Kidney tubule cell (primary cell): ENCODE measurements around the gene SEZ6L.

Experiments used
- DNase-seq: peaks from one replicate; pipeline ENCODE4 v3.0.0-alpha.2; 2018; ENCODE audit warnings: low spot score

SEZ6L gene

DNA sequence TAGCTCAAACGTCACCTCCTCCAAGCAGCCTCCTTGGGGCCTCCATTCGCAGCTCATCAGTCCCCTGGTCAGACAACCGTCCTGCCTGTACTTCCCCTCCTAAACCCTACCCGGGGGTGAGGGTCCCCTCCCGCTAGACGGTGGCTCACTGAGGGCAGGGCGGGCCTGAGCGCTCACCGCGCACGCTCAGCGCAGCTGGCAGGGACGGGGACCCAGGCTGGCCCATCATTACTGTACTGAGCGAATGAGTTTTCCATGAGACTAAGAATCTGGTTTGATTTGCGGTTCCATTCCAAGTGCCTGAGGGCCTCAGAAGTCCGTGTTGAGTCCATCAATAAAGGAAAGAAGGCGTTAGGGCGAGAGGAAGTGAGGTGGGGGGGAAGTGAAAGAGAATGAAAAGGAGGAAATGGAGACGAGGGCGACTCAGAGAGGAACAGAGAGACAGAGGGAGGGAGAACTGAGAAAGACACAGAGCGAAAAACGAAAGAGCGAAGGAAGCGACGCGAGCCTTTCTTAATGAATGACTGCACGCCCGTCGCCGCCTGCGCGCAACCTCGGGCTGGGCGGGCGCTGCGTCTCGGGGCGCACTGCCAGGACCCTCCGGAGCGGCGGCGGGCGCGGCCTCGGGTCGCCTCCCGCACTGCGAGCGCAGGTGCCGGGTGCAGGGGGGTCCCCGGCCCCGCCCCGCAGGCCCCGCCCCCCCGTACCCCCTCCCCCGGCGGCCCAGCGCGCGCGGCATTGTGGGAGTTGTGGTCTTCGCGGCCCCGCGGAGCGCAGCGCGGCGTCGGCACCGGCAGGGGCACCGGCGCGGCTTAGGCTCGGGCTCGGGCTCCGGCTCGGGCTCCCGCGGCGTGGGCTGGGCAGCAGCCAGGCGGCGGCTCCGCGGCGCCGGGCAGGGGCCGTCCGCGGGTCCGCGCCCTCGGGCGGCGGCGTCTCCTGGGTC, 259.5 kb downstream of the SEZ6L start, which contains the start of gene ASPHD2:
TSS of gene ASPHD2 (plus strand) at position 746 of the 943 bp plus-strand sequence. CDS start 4,356 bp downstream, outside the sequence.
- DNase-seq = peak; percentile 81

DNA sequence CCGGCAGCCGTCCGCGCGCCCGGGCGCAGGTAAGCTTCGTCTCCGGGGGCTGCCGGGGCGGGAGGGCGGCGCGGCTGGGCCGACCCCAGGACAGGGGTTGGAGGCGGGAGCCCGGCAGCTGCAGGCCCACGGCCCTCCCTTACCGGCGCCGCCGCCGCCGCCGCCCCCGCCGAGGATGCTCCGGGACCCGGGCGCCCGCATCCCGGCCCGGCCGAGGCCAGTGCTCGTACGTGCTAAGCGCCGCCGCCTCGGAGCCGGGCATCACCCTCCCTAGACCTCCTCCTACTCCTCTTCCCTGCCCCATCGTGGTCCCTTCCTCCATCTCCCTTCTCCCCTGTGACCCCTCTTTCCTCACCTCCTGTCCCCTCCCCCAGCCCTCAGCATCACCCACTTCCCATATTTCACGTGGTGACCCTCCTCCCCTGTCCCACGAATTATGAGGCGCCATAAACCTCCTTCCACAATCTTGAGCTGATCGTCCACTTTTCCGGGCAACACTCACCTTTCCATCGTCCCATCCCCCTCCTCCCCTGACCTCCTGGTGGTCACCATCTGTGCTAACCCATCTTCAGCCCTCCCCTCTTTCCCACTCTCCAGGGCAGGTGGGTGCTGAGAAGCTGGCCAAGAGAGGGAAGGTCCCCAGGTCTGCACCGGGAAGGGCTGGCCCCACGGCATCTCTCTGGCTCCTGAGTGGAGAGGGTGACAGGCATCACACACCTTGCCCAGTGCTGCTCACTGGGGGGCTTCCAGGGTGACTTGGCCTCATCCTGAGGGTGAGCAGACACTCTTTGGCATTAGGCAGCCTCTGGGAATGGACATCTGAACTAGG, 260.4 kb downstream of the SEZ6L start:
- no peak for DNase-seq

DNA sequence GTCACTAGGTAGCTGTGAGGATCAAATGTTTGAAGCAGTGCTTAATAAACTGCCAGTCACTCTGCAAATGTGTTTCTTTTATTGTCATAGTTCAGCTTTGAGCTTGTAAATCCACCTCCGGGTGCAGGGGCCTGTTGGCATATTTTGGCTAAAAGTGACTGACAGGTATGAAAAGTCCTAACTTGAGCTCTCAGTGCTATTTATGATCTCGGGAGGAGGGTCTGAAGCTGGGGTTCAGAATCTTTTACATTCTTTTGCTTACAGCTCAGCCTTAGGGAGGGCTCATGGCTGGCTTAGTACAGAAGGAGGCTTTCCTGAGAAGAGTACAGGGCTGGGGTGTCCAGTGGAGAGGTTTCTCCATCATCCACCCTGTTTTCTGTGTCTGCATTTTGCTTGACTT, 261.3 kb downstream of the SEZ6L start:
- DNase-seq = no peak

DNA sequence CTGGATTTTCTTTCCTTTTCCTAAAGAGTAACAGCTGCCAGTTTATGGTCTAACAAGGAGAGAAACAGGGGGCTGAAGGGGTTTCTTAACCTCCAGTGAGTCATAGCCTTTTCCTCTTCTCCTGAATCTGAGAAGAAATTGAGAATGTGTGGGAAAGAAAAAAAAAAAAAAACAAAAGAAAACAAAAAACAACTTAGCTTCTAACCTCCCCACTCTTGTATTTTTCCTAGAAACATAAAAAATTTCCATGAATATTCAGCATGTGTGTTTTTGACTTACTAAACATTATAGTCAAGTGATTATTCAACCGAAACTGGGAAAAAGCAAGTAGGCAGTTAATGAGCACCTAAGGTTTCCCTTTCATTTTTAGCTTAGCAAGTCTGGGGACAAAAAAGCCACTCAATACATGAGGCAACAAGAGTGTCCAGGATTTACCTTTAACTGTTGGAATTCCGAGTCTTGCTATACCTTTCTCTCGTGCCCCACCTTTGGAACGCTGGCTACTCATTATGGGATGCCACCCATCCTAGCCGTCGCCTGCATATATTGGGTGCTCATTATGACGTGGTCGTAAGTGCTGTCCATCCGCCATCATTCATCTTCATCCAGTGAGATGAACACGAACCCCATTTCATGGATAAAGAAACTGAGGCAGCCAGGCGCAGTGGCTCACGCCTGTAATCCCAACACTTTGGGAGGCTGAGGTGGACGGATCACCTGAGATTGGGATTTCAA, 262.2 kb downstream of the SEZ6L start:
- DNase-seq = peak; percentile 60

DNA sequence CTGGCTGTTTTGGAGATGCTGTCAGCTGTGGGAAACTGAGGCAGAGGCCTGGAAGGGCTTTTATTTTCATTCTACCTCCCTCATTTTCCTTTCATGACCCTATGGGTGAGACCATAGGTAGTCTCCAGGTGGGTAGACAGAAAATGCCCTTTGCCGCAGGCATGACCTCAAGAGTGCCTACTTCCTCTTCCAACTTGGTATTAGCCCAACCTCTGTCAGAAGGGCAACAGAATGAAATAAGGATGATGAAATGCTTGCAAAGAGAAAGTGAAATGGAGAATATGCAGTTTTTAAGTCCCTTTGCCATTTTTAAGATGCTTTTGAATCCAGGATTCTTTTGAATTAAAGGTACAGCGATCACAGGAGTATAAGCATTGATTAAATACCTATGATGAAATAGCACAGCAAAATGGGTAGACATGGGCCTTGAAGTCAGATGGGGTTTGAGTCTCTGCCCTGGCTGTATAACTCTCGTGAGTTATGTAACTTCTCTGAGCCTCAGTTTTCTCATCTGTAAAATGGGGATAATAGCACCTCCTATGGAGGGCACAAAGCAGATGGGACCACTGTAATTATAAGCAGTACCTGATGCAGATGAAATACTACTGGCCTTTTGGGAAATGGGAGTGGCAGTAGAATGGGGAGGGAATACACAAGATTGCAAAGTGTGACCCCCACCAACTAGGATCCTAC, 263.5 kb downstream of the SEZ6L start:
- DNase-seq = no peak
